Stimulated activated effector memory CD8-positive, alpha-beta T cell treated with anti-CD3 and anti-CD28 coated beads, Interleukin-12 subunit alpha, Interleukin-12 subunit beta, amount 100 ng/mL, for 72 hours (primary cell): ENCODE data around the gene SYTL3.

ENCODE experiments used
- ATAC-seq: fragments of 150-1000 bp; cut with Tn5 transposase; 2 replicates; pipeline ENCODE4 v1.10.0; 2021
- DNase-seq, 2 donors: peaks; one replicate each; pipeline ENCODE4 v3.0.0; 2021 to 2022; ENCODE audit warnings: low spot score in 2 of 2
- H3K27ac Mint-ChIP-seq: one replicate; pipeline ENCODE4 v1.8.0; 2022; ENCODE audit warnings: mild to moderate bottlenecking, mixed read lengths
- H3K36me3 Mint-ChIP-seq: one replicate; pipeline ENCODE4 v1.8.0; 2022; ENCODE audit warnings: mild to moderate bottlenecking, mixed read lengths
- H3K4me1 Mint-ChIP-seq: one replicate; pipeline ENCODE4 v1.8.0; 2022; ENCODE audit warnings: mixed read lengths
- H3K4me3 Mint-ChIP-seq: one replicate; pipeline ENCODE4 v1.8.0; 2022; ENCODE audit warnings: mild to moderate bottlenecking, mixed read lengths
- H3K9me3 Mint-ChIP-seq: one replicate; pipeline ENCODE4 v1.8.0; 2022; ENCODE audit warnings: mixed read lengths

The SYTL3 gene

DNA sequence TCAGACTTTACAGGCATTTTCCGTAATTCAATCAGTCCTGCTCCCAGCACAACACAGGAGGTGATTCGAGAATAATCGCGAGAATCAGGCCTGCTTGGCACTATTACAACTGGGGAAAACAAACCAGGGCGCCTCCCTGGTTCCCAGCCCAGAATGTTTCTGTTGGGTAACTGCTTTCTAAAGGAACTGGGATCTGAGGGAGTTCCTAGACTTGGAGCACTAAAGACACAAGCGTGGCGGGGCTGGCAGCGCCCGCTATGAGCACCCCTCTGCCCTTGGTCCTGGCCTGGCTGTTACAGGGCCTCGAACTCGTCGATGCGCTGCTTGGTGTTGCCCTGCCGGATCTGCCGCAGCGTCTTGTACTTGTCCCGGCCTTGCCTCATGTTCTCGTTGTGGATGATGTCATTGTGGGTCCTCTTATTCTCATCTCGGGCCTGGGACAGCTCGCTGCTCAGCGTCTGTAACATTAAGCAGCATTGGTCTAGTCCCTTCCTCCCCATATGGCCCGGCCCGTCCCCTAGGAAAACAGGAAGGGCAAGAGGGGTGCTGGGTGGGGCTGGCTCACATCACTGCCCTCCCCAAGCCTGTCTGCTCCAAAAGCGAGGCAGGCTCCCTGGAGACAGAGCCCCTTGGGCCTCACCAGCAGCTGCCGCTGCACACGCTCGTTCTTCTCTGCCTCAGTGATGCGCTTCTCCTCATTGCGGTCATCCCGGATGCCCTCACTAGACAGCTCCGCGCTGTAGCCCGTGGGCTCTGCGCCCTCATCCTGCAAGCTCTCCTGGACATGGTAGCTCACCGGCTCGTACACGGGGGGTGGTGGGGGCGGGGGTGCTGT, 117.0 kb downstream of the SYTL3 start:
- H3K4me3 Mint-ChIP-seq, result no peak overlapping the region
- peaks cover 100% of the 10 kb centered on the region for H3K36me3 Mint-ChIP-seq
- ATAC-seq (peak; percentile 5), DNase-seq (no peak)
- H3K9me3 Mint-ChIP-seq, result no peaks in the 10 kb centered on the region
- peaks cover 40% of the 10 kb centered on the region for H3K4me1 Mint-ChIP-seq
- H3K27ac Mint-ChIP-seq, result peak overlapping the region; percentile 94

DNA sequence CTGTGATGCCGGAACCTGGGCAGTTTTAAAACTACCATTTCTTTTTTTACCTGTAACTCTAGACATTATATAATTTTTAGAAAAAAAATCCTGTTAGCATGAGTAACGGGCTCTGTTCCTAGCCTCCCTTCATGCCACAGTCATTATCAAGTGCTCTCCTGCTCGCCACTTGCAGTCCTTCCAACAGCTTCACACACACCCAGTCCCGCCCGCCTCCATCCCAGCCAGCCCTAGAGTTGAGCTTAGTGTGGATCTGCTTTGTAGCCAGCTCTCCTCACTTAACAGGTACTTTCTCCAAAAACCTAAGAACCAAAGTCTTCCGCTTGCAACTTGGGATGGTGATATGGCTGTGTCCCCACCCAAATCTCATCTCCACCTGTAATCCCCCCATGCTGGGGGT, 117.9 kb downstream of the SYTL3 start:
- Mint-ChIP-seq H3K27ac (peak overlapping the region; percentile 94), H3K9me3 (no peaks in the 10 kb centered on the region), H3K36me3 (peaks cover 100% of the 10 kb centered on the region), H3K4me1 (peaks cover 43% of the 10 kb centered on the region), H3K4me3 (no peak overlapping the region)
- DNase-seq (no peak), ATAC-seq (no peak)

DNA sequence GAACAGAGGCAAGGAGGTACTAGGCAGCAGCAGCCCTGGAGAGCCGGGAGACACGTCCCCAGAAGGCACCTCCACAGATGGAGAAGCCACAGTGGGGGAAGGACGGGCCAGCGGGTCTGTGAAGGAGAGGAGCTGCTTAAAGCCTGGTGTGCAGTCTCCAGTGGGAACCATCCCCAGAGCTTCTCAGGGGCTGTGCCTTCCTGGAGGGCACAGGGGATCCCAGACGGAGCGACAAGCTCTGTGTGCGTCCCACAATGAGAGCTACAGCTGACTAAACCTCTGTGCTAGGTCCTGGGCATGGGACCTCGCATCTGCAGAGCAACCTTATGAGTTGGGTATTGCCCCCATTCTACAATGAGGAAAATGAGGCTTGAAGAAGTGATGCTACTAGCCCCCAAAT, 118.6 kb downstream of the SYTL3 start:
- Mint-ChIP-seq H3K36me3 (peaks cover 100% of the 10 kb centered on the region), H3K4me1 (peaks cover 46% of the 10 kb centered on the region), H3K4me3 (no peak overlapping the region), H3K9me3 (no peaks in the 10 kb centered on the region), H3K27ac (peak overlapping the region; percentile 94)
- DNase-seq (no peak), ATAC-seq (no peak)

DNA sequence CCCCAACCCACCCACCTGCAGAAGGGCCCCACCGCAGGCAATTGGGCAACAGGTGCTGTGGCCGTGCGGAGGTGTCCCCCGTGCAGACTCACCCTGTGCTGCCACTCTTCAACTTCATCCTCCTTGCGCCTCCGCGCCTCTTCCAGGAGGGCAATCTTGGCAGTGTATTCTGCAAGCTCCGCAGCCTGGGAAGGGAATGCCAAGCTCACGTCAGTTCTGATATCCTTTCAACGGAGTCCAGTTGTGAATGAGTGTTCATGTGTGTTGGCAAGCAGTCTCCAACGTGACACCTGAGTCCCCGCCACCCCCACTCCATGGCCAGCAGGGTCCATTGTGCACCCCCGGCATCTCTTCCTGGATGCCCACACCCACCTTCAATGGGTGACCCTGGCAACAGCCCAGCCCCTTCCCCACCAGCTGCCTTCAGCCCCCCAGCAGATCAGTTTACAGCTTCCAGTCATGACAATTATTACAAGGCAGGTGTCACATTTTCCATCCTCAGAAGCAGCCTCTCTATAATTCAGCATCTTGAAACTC, 119.4 kb downstream of the SYTL3 start:
- Mint-ChIP-seq H3K4me3 (no peak overlapping the region), H3K9me3 (no peaks in the 10 kb centered on the region), H3K36me3 (peaks cover 100% of the 10 kb centered on the region), H3K4me1 (peaks cover 55% of the 10 kb centered on the region), H3K27ac (peak overlapping the region; percentile 94)
- no peak for ATAC-seq
- DNase-seq, result no peak

DNA sequence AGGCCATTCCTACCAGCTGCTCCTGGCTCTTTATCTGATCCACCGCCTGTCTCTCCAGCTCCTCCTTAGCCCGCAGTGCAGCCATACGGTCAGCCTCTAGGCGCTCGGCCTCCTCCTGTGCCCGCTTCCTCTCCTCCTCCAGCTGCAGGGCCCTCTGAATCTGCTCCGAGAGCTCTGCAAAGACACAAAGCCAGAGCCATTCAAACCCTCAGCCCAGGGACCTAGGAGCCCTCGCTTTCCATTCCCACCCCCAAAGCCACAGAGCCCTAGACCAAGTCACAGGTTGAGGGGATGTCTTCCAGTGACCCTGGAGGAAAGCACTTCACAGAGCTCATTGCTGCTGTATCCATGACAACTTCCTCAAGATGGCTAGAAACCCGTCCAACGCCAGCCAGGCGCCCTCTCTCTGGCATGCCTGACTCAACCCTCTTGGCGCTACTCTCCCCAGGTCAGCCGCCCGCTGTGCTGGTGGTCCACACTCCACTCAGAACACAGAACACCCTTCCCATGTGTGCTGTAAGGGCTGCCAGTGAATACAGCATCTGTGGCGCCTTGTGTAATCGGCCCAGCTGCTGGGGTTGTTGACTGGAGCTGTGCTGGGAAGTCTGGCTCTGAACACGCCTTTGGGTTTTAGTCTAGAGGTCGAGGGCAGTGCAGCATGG, 120.0 kb downstream of the SYTL3 start:
- Mint-ChIP-seq H3K4me3 (no peak overlapping the region), H3K4me1 (peaks cover 56% of the 10 kb centered on the region), H3K9me3 (no peaks in the 10 kb centered on the region), H3K27ac (peak overlapping the region; percentile 94), H3K36me3 (peaks cover 100% of the 10 kb centered on the region)
- no peak for ATAC-seq
- no peak for DNase-seq

DNA sequence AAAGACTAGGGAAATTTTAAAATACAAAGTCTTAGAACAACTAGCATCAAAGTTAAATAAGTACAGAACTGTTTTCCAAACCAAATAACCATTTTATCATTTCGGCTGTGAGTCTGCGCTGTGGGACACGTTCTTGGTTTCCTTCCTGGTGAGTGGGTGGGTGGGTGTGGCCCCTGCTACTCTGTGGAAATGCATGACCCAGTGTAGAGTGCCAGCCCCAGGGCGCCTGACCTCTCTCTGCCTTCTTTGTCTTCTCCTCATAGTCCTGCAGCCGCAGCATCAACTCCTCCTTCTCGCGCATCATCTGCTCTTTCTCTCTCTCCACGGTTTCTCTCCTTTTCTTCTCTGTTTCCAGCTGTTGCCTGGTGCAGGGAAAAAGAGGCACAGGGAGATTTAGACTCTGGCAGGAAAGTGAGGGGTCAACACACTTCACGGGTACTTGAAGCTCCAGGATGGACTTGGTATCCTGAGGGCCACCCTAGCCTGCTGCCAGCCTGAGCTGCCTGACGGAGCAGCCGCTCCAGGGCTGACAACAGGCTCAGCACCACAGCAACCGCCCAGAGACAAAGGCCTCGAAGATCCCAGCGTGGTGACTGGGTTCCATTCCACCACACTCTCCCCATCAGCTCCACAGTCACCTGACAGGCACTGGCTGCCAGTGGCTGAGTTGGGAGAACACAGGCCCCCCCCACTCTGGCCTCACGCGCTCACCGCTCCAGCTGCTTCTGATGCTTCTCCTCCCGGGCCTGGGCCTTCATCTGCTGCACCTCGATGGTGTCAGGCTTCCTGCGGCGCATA, 120.9 kb downstream of the SYTL3 start:
- peaks cover 100% of the 10 kb centered on the region for H3K36me3 Mint-ChIP-seq
- peaks cover 56% of the 10 kb centered on the region for H3K4me1 Mint-ChIP-seq

DNA sequence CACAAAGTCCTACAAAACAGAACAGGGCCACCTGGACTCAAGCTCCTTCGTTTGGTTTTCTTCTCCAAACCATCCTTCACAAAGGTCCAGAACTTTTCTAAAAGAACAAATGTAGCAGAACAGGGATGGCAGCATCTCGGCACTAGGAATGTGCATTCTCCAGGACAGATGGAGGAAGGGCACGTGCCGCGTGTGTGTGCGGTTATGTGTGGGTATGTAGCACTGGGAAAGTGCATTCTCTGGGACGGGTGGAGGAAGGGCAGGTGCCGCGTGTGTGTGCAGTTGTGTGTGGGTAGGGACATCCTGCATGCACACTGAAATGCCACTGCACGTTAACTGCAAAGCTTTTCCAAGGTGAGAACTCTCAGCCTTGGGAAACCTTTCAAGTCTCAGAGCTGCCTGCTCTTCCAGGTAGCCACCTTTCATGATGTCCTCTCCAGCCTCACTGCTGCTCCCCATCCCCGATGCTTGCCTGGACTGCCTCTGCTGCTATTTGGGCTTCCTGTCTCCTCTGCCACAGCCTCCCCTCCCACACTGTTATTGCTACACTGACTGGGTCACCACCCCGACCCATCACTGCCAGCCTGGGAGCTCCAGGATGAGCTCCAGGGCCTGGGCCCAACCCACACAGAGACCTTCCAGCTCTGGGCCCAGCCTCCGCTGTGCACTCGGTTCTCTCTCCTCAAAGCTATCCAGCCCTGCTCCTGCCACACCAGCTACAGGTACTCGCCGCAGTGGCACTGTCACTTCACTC, 121.7 kb downstream of the SYTL3 start:
- Mint-ChIP-seq H3K27ac (peak overlapping the region; percentile 94), H3K36me3 (peaks cover 100% of the 10 kb centered on the region), H3K4me1 (peaks cover 58% of the 10 kb centered on the region), H3K4me3 (no peak overlapping the region), H3K9me3 (no peaks in the 10 kb centered on the region)
- ATAC-seq, result no peak
- DNase-seq, result no peak

More for the DNA sequence above, 120.9 kb downstream of the SYTL3 start:
- DNase-seq (no peak), ATAC-seq (peak; percentile 4)
- Mint-ChIP-seq H3K27ac (peak overlapping the region; percentile 94), H3K4me3 (no peak overlapping the region), H3K9me3 (no peaks in the 10 kb centered on the region)

DNA sequence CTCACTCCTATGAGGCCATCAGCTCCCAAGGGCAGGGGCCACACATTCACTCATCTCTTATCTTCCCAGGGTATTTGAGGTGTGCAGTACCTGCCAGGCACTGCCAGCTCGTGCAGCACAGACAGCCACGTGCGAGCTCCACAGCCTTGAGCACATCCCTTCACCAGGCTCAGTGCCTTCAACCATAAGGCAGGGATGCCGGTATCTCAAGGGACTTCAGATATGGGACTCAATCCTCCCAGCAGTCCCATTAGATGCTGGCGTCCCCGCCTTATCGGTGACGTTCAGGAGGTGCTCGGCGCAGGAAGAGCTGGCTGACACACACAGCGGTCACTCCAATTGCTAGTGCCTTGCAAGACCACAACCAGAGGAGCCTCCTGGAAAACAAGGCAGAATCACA, 122.3 kb downstream of the SYTL3 start:
- peaks cover 62% of the 10 kb centered on the region for H3K4me1 Mint-ChIP-seq
- no peak for DNase-seq
- H3K4me3 Mint-ChIP-seq, result no peak overlapping the region
- H3K9me3 Mint-ChIP-seq, result no peaks in the 10 kb centered on the region
- peak overlapping the region; percentile 94 for H3K27ac Mint-ChIP-seq
- H3K36me3 Mint-ChIP-seq, result peaks cover 100% of the 10 kb centered on the region
- no peak for ATAC-seq

DNA sequence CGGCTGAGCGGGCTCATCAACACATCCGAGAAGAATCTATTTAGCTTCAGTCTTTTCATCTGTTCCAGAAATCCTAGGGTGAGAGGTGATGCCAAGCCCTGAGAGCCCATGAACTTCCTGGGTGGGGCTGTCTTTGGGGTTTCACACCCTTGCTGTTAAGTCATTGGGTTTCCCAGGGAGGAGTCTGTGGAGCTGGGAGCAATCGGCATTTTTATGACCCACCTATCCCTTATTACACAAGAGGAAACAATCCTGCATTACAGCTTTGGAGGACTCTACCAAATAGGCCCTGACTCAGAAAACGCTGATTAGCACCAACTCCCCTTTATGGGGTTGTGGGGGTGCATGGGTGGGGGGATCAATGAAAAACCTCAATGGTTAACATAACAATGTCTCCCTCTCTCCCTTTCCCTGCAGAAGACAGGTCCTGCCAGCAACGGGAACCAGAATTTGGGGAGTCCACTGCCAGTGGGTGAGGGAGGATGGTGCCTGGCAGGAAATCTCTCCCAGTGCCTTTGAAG, 123.1 kb downstream of the SYTL3 start:
- DNase-seq (no peak), ATAC-seq (no peak)
- peak overlapping the region; percentile 94 for H3K27ac Mint-ChIP-seq
- no peak overlapping the region for H3K4me3 Mint-ChIP-seq
- peaks cover 100% of the 10 kb centered on the region for H3K36me3 Mint-ChIP-seq
- no peaks in the 10 kb centered on the region for H3K9me3 Mint-ChIP-seq
- peaks cover 65% of the 10 kb centered on the region for H3K4me1 Mint-ChIP-seq

DNA sequence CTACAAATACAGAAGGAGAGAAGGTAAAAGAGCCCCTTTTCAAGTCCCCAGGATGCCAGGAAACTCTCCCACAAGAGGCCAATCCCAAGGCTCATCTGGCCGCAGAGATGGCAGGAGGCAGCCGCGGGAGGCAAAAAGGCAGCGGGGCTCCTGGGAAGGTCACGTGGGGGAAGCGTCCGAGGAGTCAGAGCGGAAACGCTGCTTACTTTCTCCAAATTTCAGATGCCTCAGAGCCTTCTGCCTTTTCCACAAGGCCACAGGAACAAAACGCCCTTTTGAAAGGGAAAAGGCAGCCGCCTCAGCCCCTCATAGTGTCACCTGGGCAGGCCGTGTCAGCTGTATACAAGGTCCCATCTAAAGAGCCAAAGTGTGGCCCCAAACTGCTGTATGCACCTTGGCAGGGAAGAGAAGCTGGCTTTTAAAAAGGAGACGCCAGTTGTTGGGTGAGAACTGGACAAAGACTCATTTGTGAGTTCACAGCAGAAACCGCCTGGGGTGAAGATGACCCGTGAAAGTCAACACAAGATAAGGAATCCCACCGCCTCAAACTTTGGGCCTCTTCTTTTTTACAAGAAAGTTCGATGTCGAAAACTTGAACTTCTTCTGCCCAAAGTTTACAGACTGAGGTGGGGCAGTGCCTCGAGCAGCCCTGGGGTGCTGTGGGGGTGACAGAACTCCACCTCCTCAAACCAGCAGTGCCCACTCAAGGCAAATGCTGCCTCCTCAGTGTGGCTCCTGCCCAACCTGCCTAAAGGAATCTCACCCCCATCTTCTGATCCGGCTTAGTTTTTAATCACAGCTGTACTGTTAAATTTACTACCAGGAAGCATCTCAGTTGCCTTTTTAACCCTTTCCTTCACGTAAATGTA, 124.0 kb downstream of the SYTL3 start:
- Mint-ChIP-seq H3K36me3 (peaks cover 100% of the 10 kb centered on the region), H3K27ac (peak overlapping the region; percentile 94), H3K9me3 (no peaks in the 10 kb centered on the region), H3K4me1 (peaks cover 74% of the 10 kb centered on the region), H3K4me3 (no peak overlapping the region)
- no peak for ATAC-seq
- no peak for DNase-seq

DNA sequence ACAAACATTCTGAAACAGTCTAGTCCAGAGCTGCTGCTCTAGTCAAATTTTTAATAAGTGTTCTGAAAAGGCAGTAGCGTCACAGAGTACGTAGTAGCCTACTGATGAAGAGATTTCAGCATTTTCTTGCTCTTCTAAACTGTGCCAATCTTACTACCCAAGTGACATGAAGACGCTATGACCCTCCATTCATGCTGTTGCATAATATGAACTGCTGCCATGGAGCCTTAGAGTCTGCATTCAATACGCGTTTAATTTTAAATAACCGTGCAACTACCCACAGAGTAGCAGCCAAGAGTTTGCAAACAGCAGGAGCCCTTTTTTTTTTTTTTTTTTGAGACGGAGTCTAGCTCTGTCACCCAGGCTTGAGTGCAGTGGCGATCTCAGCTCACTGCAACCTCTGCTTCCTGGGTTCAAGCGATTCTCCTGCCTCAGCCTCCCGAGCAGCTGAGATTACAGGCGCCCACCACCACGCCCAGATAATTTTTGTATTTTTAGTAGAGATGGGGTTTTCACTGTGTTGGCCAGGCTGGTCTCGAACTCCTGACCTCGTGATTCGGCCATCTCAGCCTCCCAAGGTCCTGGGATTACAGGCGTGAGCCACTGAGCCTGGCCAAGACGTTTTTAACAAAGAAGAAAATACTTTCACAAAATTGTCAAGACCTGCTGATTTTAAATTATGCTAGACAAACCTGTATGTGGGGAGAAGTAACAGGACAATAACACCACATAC, 125.0 kb downstream of the SYTL3 start:
- ATAC-seq (no peak), DNase-seq (no peak)
- Mint-ChIP-seq H3K27ac (peak overlapping the region; percentile 32), H3K4me1 (peaks cover 72% of the 10 kb centered on the region), H3K9me3 (no peaks in the 10 kb centered on the region), H3K4me3 (no peak overlapping the region), H3K36me3 (peaks cover 100% of the 10 kb centered on the region)

DNA sequence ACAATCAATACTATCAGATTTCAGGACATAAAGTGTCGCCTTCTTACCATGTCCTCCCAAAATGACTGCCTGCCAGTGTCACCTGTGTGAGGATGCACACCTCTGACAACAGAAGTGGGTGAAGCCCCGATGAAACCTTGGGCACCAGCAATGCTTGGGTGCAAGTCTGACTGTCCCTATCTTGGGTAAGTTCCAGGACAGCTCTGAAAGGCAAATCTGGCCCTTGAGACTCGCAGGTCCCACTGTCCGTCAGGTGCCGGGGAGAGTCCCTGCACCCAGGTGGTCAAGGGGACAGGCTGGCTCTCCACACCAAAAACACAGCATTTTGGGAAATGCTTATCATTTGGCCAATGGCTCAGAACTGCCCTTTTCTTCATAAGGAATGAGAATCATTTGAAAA, 126.0 kb downstream of the SYTL3 start:
- ATAC-seq (no peak), DNase-seq (no peak)
- peaks cover 69% of the 10 kb centered on the region for H3K4me1 Mint-ChIP-seq
- peaks cover 100% of the 10 kb centered on the region for H3K36me3 Mint-ChIP-seq
- H3K27ac Mint-ChIP-seq, result peak overlapping the region; percentile 32
- no peaks in the 10 kb centered on the region for H3K9me3 Mint-ChIP-seq
- H3K4me3 Mint-ChIP-seq, result no peak overlapping the region

DNA sequence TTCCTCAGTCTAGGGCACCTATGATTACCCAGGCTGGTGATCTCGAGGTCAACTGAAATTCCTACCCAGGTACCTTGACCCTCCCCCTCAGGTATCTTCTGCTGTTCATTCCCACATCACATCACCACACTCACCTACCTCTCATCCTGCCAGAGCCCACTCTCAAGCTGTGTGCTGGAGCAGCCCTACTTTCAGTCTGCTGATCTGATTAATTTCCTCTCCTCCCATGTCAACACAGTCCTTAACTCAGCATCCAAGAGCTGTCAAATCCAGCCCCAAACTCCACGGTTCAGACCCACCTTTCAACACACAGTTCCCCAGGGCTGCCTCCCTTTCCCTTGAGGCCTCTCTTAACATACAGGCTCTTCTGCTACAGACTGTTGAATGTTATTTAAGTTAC, 126.9 kb downstream of the SYTL3 start:
- ATAC-seq, result no peak
- no peak overlapping the region for H3K4me3 Mint-ChIP-seq
- H3K27ac Mint-ChIP-seq, result peak overlapping the region; percentile 66
- H3K9me3 Mint-ChIP-seq, result no peaks in the 10 kb centered on the region
- H3K36me3 Mint-ChIP-seq, result peaks cover 100% of the 10 kb centered on the region
- peaks cover 66% of the 10 kb centered on the region for H3K4me1 Mint-ChIP-seq
- no peak for DNase-seq
